Smooth muscle cell (in vitro differentiated cells): ENCODE results near the gene TCF12. TPM values are rescaled to one million over a fixed set of nuclear protein-coding genes. Genes with fewer than 3 reads are reported as not detected.

Experiments used
- DNase-seq: peaks from one replicate; lab custom pipeline; 2025; ENCODE audit not compliant: unreplicated experiment; lab: John Stamatoyannopoulos, UW
- H2AFZ ChIP-seq: fragments of 200-600 bp; sonication (generic); 2 replicates; pipeline ENCODE4 v1.6.0; 2016; ENCODE audit warnings: antibody characterized with exemption, low read depth, mild to moderate bottlenecking
- H3F3A ChIP-seq: fragments of 200-600 bp; sonication (generic); 2 replicates; pipeline ENCODE4 v1.6.0; 2017; ENCODE audit warnings: antibody characterized with exemption, low read depth
- H3K27ac ChIP-seq: fragments of 200-600 bp; sonication (generic); 2 replicates; pipeline ENCODE4 v1.5.1; 2016; ENCODE audit warnings: low read depth, mild to moderate bottlenecking
- H3K27me3 ChIP-seq: fragments of 200-600 bp; sonication (generic); 2 replicates; pipeline ENCODE4 v1.6.1; 2016; ENCODE audit warnings: low read depth, mild to moderate bottlenecking
- H3K36me3 ChIP-seq: fragments of 200-600 bp; sonication (generic); 2 replicates; pipeline ENCODE4 v1.5.1; 2016; ENCODE audit warnings: low read depth
- H3K4me1 ChIP-seq: fragments of 200-600 bp; sonication (generic); 2 replicates; pipeline ENCODE4 v1.5.1; 2016; ENCODE audit warnings: low read depth
- H3K4me2 ChIP-seq: fragments of 200-600 bp; sonication (generic); 2 replicates; pipeline ENCODE4 v1.6.0; 2016; ENCODE audit warnings: mild to moderate bottlenecking
- H3K4me3 ChIP-seq: fragments of 200-600 bp; sonication (generic); 2 replicates; pipeline ENCODE4 v1.5.1; 2016; ENCODE audit warnings: mild to moderate bottlenecking
- H3K79me2 ChIP-seq: fragments of 200-600 bp; sonication (generic); 2 replicates; pipeline ENCODE4 v1.6.0; 2016; ENCODE audit warnings: low read depth, mild to moderate bottlenecking
- H3K9ac ChIP-seq: fragments of 200-600 bp; sonication (generic); 2 replicates; pipeline ENCODE4 v1.6.0; 2016; ENCODE audit warnings: low read depth
- H3K9me3 ChIP-seq: fragments of 200-600 bp; sonication (generic); replicated peaks from 2 replicates; pipeline ENCODE4 v1.5.1; 2016; ENCODE audit warnings: low read depth
- H4K20me1 ChIP-seq: fragments of 200-600 bp; sonication (generic); 2 replicates; pipeline ENCODE4 v1.6.0; 2016; ENCODE audit warnings: low read depth
- CTCF ChIP-seq: fragments of 200-600 bp; sonication (generic); IDR thresholded peaks from 2 replicates; pipeline ENCODE4 v1.5.1; 2017; ENCODE audit warnings: borderline replicate concordance, mild to moderate bottlenecking, antibody characterized with exemption; ENCODE audit not compliant: insufficient read depth, poor library complexity, severe bottlenecking
- WGBS: methylation state at CpG from one replicate; pipeline ENCODE4 v1.1.7; 2016; ENCODE audit warnings: low lambda C conversion rate; 5-methylcytosine and 5-hydroxymethylcytosine counted together
- polyA plus RNA-seq: library from polyadenylated mRNA; unstranded; fragments of >200 nt; fragmentation: Nextera tagmentation; extraction: Ambion mirVana; gene quantifications from 2 replicates; pipeline ENCODE4 v1.2.1, GENCODE V29; 2016
- total RNA-seq: library from RNA; depleted of rRNA; stranded (reverse); fragments of >200 nt; gene quantifications from 2 replicates; pipeline ENCODE4 v1.2.3, GENCODE V29; 2014

Gene TCF12
- total and polyA plus RNA-seq, 2 experiments from 2014 or later = 54.1 to 302 TPM

GRCh38 chr15:57109005-57109404, 190.6 kb downstream of the TCF12 start:
- Histone ChIP-seq H3F3A (no peaks in the 10 kb centered on the region), H3K4me2 (no peak overlapping the region), H3K79me2 (peaks cover 17% of the 10 kb centered on the region), H3K27me3 (no peaks in the 10 kb centered on the region), H3K27ac (no peak overlapping the region), H3K9ac (no peak overlapping the region), H2AFZ (no peak overlapping the region), H3K36me3 (no peaks in the 10 kb centered on the region), H3K9me3 (peaks cover 7% of the 10 kb centered on the region), H3K4me3 (no peak overlapping the region), H4K20me1 (peaks cover 26% of the 10 kb centered on the region), H3K4me1 (peaks cover 10% of the 10 kb centered on the region)
- 95% methylated on average over 2 of the region's 2 CpGs for WGBS
- no peak for TF ChIP-seq CTCF
- DNase-seq = no peak

GRCh38 chr15:57111002-57111401, 192.6 kb downstream of the TCF12 start:
- 96% methylated on average over 4 of the region's 4 CpGs for WGBS
- no peaks in the 10 kb centered on the region for H3K27me3 ChIP-seq
- TF ChIP-seq CTCF = no peak
- no peak overlapping the region for H3K4me3 ChIP-seq
- peaks cover 7% of the 10 kb centered on the region for H3K9me3 ChIP-seq
- H3K79me2 ChIP-seq = peaks cover 16% of the 10 kb centered on the region
- no peaks in the 10 kb centered on the region for H3K36me3 ChIP-seq
- H3K27ac ChIP-seq = no peak overlapping the region
- H3K4me2 ChIP-seq = no peak overlapping the region
- H3K9ac ChIP-seq = no peak overlapping the region
- H3K4me1 ChIP-seq = peaks cover 10% of the 10 kb centered on the region
- no peak overlapping the region for H2AFZ ChIP-seq
- H3F3A ChIP-seq = no peaks in the 10 kb centered on the region
- peaks cover 34% of the 10 kb centered on the region for H4K20me1 ChIP-seq
- no peak for DNase-seq

- H3K4me1 ChIP-seq = peaks cover 10% of the 10 kb centered on the region
- H3K79me2 ChIP-seq = peaks cover 16% of the 10 kb centered on the region
- no peak for TF ChIP-seq CTCF
- no peaks in the 10 kb centered on the region for H3K36me3 ChIP-seq
- WGBS = 67% methylated on average over 2 of the region's 2 CpGs
- no peak for DNase-seq
- no peaks in the 10 kb centered on the region for H3F3A ChIP-seq
- no peak overlapping the region for H2AFZ ChIP-seq
- no peak overlapping the region for H3K4me2 ChIP-seq
- H3K27me3 ChIP-seq = no peaks in the 10 kb centered on the region
- H3K27ac ChIP-seq = no peak overlapping the region
- H3K9ac ChIP-seq = no peak overlapping the region
- no peak overlapping the region for H3K4me3 ChIP-seq
- H3K9me3 ChIP-seq = no peaks in the 10 kb centered on the region
- H4K20me1 ChIP-seq = peaks cover 42% of the 10 kb centered on the region
Measured at GRCh38 chr15:57112178-57112577, 193.7 kb downstream of the TCF12 start.

GRCh38 chr15:57114070-57114469, 195.6 kb downstream of the TCF12 start:
- no peaks in the 10 kb centered on the region for H3F3A ChIP-seq
- no peaks in the 10 kb centered on the region for H3K36me3 ChIP-seq
- no peak overlapping the region for H2AFZ ChIP-seq
- H3K9ac ChIP-seq = no peak overlapping the region
- H3K27me3 ChIP-seq = no peaks in the 10 kb centered on the region
- DNase-seq = no peak
- no peak overlapping the region for H3K4me2 ChIP-seq
- peaks cover 47% of the 10 kb centered on the region for H4K20me1 ChIP-seq
- H3K4me1 ChIP-seq = peaks cover 17% of the 10 kb centered on the region
- TF ChIP-seq CTCF = no peak
- 97% methylated on average over 3 of the region's 3 CpGs for WGBS
- H3K79me2 ChIP-seq = peaks cover 15% of the 10 kb centered on the region
- H3K9me3 ChIP-seq = no peaks in the 10 kb centered on the region
- no peak overlapping the region for H3K4me3 ChIP-seq
- H3K27ac ChIP-seq = no peak overlapping the region
